ENCODE results near the gene EIF4E3. TPM values are rescaled to one million over a fixed set of nuclear protein-coding genes. Genes with fewer than 3 reads are reported as not detected.

The EIF4E3 gene
- polyA plus RNA-seq, 1 donor from 2014 or later, result 11.4 TPM

DNA sequence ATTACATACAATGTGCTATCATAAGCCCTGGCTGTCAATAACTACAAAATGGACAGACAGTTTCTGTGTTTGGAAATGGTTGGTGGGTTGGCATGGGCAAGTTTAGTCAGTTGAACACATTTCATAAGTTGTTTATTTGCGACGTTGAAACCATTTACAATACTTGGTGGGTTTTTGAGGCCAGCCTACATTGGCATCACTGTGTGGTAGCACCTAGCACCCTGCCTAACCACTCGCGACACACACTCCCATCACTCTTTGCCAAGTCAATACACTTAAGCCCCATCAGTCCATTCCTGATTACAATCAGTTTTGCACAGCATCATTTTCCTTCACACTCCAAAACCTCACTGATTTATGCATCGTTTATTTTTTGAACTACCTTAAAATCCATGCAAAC is 45.9 kb upstream of the EIF4E3 start:
- no peaks in the 10 kb centered on the region for H3K79me2 ChIP-seq (replicated peaks; ENCODE audit: insufficient read depth, low read length)
- no peak overlapping the region for H2AFZ ChIP-seq (ENCODE audit: low read depth, low read length)
- TF ChIP-seq EP300 (conservative IDR thresholded peaks at IDR 0.05; ENCODE audit: poor library complexity, severe bottlenecking), result no peak
- no peak for TF ChIP-seq MXI1 (conservative IDR thresholded peaks at IDR 0.05; ENCODE audit: poor library complexity, severe bottlenecking)
- no peak overlapping the region for H3K9ac ChIP-seq (ENCODE audit: low read length)
- H3F3A ChIP-seq (ENCODE audit: insufficient read depth, low read length, poor library complexity, severe bottlenecking), result no peaks in the 10 kb centered on the region
- no peaks in the 10 kb centered on the region for H3K36me3 ChIP-seq (ENCODE audit: insufficient read depth, low read length)
- no peaks in the 10 kb centered on the region for H4K20me1 ChIP-seq (ENCODE audit: insufficient read depth)
- H3K27me3 ChIP-seq (ENCODE audit: insufficient read depth, low read depth, low read length), result no peaks in the 10 kb centered on the region
- no peaks in the 10 kb centered on the region for H3K9me2 ChIP-seq (ENCODE audit: insufficient read depth, low read length)
- H3K27ac ChIP-seq (ENCODE audit: low read length), result no peak overlapping the region
- H3K9me3 ChIP-seq (ENCODE audit: low read length), result no peaks in the 10 kb centered on the region
- no peak overlapping the region for H3K4me2 ChIP-seq (ENCODE audit: low read length)
- H3K4me3 ChIP-seq (ENCODE audit: low read length), result no peak overlapping the region

DNA sequence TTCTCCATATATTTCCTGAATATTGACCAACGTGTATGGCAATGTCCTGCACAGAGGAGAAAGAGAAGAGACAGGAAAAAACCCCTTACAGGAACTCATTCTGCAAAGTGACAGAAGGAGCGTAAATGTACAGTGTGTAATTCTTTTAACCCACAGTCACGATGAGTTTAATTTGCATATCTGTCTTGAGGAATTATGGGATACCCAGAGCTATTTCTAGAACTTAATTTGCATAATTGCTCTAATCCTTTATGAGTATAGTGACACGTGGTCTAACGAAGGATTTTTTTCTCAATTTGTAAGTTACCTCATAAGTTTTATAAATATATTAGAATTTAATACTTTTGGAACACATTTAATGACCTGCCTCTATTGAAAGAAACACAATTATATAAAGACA is 38.2 kb upstream of the EIF4E3 start:
- Histone ChIP-seq H2AFZ (ENCODE audit: low read depth, low read length) (no peak overlapping the region), H3K4me3 (ENCODE audit: low read length) (peak overlapping the region; percentile 26), H3K9me3 (ENCODE audit: low read length) (no peaks in the 10 kb centered on the region), H3K9ac (ENCODE audit: low read length) (peak overlapping the region; percentile 13), H3K79me2 (replicated peaks; ENCODE audit: insufficient read depth, low read length) (no peaks in the 10 kb centered on the region), H3K9me2 (ENCODE audit: insufficient read depth, low read length) (no peaks in the 10 kb centered on the region), H4K20me1 (ENCODE audit: insufficient read depth) (no peaks in the 10 kb centered on the region), H3K4me2 (ENCODE audit: low read length) (peak overlapping the region; percentile 26), H3K27ac (ENCODE audit: low read length) (peak overlapping the region; percentile 70), H3K36me3 (ENCODE audit: insufficient read depth, low read length) (no peaks in the 10 kb centered on the region), H3F3A (ENCODE audit: insufficient read depth, low read length, poor library complexity, severe bottlenecking) (no peaks in the 10 kb centered on the region), H3K27me3 (ENCODE audit: insufficient read depth, low read depth, low read length) (no peaks in the 10 kb centered on the region)
- TF ChIP-seq EP300 (conservative IDR thresholded peaks at IDR 0.05; ENCODE audit: poor library complexity, severe bottlenecking) (no peak), MXI1 (conservative IDR thresholded peaks at IDR 0.05; ENCODE audit: poor library complexity, severe bottlenecking) (no peak), RAD21 (conservative IDR thresholded peaks at IDR 0.05) (no peak), EZH2 (IDR thresholded peaks at IDR 0.05; ENCODE audit: borderline replicate concordance, insufficient read depth, low read length, poor library complexity, severe bottlenecking) (no peak), POLR2AphosphoS5 (IDR thresholded peaks at IDR 0.05) (no peak), TAF1 (IDR thresholded peaks at IDR 0.05; ENCODE audit: low read depth) (no peak), SMC3 (conservative IDR thresholded peaks at IDR 0.05; ENCODE audit: poor library complexity) (no peak)
- TF ChIP-seq, protein P1, sequence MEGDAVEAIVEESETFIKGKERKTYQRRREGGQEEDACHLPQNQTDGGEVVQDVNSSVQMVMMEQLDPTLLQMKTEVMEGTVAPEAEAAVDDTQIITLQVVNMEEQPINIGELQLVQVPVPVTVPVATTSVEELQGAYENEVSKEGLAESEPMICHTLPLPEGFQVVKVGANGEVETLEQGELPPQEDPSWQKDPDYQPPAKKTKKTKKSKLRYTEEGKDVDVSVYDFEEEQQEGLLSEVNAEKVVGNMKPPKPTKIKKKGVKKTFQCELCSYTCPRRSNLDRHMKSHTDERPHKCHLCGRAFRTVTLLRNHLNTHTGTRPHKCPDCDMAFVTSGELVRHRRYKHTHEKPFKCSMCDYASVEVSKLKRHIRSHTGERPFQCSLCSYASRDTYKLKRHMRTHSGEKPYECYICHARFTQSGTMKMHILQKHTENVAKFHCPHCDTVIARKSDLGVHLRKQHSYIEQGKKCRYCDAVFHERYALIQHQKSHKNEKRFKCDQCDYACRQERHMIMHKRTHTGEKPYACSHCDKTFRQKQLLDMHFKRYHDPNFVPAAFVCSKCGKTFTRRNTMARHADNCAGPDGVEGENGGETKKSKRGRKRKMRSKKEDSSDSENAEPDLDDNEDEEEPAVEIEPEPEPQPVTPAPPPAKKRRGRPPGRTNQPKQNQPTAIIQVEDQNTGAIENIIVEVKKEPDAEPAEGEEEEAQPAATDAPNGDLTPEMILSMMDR (IDR thresholded peaks at IDR 0.05; ENCODE audit: poor library complexity, severe bottlenecking), result no peak
- TF ChIP-seq, protein P2, sequence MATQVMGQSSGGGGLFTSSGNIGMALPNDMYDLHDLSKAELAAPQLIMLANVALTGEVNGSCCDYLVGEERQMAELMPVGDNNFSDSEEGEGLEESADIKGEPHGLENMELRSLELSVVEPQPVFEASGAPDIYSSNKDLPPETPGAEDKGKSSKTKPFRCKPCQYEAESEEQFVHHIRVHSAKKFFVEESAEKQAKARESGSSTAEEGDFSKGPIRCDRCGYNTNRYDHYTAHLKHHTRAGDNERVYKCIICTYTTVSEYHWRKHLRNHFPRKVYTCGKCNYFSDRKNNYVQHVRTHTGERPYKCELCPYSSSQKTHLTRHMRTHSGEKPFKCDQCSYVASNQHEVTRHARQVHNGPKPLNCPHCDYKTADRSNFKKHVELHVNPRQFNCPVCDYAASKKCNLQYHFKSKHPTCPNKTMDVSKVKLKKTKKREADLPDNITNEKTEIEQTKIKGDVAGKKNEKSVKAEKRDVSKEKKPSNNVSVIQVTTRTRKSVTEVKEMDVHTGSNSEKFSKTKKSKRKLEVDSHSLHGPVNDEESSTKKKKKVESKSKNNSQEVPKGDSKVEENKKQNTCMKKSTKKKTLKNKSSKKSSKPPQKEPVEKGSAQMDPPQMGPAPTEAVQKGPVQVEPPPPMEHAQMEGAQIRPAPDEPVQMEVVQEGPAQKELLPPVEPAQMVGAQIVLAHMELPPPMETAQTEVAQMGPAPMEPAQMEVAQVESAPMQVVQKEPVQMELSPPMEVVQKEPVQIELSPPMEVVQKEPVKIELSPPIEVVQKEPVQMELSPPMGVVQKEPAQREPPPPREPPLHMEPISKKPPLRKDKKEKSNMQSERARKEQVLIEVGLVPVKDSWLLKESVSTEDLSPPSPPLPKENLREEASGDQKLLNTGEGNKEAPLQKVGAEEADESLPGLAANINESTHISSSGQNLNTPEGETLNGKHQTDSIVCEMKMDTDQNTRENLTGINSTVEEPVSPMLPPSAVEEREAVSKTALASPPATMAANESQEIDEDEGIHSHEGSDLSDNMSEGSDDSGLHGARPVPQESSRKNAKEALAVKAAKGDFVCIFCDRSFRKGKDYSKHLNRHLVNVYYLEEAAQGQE (IDR thresholded peaks at IDR 0.05; ENCODE audit: borderline replicate concordance), result no peak

DNA sequence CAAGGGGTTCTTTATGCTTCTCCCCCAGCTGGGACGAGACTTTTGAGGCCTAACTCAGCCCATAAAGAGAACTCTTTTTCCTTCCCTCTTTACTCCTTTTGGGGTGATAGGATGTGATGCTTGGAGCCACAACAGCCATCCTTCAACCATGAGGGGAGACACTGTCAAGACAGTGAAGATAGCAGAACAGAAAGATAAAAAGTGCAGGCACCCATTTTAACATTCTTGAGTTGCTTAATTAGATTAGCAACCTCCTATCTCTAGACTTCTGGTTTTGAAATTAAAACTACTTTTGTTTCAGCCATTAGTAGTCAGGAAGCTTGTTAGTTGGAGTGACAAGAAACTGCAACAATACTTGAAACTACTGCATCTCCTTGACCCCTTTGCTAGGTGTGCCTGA is 34.9 kb upstream of the EIF4E3 start:
- no peaks in the 10 kb centered on the region for H3K9me2 ChIP-seq (ENCODE audit: insufficient read depth, low read length)
- no peak overlapping the region for H3K27ac ChIP-seq (ENCODE audit: low read length)
- H3K36me3 ChIP-seq (ENCODE audit: insufficient read depth, low read length), result no peaks in the 10 kb centered on the region
- H3K79me2 ChIP-seq (replicated peaks; ENCODE audit: insufficient read depth, low read length), result no peaks in the 10 kb centered on the region
- no peak overlapping the region for H3K9ac ChIP-seq (ENCODE audit: low read length)
- H4K20me1 ChIP-seq (ENCODE audit: insufficient read depth), result no peaks in the 10 kb centered on the region
- no peak overlapping the region for H3K4me3 ChIP-seq (ENCODE audit: low read length)
- no peaks in the 10 kb centered on the region for H3K9me3 ChIP-seq (ENCODE audit: low read length)
- no peak for TF ChIP-seq TAF1 (IDR thresholded peaks at IDR 0.05; ENCODE audit: low read depth)
- no peak for TF ChIP-seq RAD21 (conservative IDR thresholded peaks at IDR 0.05)
- TF ChIP-seq, protein P2 (IDR thresholded peaks at IDR 0.05; ENCODE audit: borderline replicate concordance), result no peak
- TF ChIP-seq EP300 (conservative IDR thresholded peaks at IDR 0.05; ENCODE audit: poor library complexity, severe bottlenecking), result no peak
- TF ChIP-seq MXI1 (conservative IDR thresholded peaks at IDR 0.05; ENCODE audit: poor library complexity, severe bottlenecking), result no peak
- TF ChIP-seq, protein P1 (IDR thresholded peaks at IDR 0.05; ENCODE audit: poor library complexity, severe bottlenecking), result no peak
- TF ChIP-seq SMC3 (conservative IDR thresholded peaks at IDR 0.05; ENCODE audit: poor library complexity), result no peak
- no peak for TF ChIP-seq POLR2AphosphoS5 (IDR thresholded peaks at IDR 0.05)
- no peak for TF ChIP-seq EZH2 (IDR thresholded peaks at IDR 0.05; ENCODE audit: borderline replicate concordance, insufficient read depth, low read length, poor library complexity, severe bottlenecking)
- H3K4me2 ChIP-seq (ENCODE audit: low read length), result no peak overlapping the region
- H2AFZ ChIP-seq (ENCODE audit: low read depth, low read length), result no peak overlapping the region
- peaks cover 16% of the 10 kb centered on the region for H3K27me3 ChIP-seq (ENCODE audit: insufficient read depth, low read depth, low read length)
- peaks cover 1% of the 10 kb centered on the region for H3F3A ChIP-seq (ENCODE audit: insufficient read depth, low read length, poor library complexity, severe bottlenecking)

Data from neural cell (in vitro differentiated cells).